Measurements from ENCODE around the gene CPPED1.

The CPPED1 gene

DNA sequence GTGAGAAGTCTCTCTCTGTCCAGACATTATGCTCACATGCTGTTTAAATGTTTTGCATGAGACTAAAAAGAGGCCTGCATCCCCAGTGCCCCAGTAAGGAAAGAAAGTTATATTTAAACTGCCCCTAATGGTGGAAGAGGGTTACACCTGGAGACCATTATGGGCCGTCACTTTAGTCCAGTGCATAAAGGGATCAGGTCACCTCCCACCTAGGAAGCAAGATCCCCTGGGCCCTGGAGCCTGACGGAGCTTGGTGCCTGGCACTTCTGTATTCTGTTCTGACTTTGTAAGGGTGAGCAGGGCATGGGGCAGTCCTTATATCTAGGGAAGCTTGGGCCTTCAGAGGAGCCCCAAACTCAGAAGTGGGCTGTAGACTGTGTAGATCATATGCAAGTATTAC lies 67.9 kb downstream of the CPPED1 start:
- DNase-seq (ENCODE audit: low read depth) = no peak

DNA sequence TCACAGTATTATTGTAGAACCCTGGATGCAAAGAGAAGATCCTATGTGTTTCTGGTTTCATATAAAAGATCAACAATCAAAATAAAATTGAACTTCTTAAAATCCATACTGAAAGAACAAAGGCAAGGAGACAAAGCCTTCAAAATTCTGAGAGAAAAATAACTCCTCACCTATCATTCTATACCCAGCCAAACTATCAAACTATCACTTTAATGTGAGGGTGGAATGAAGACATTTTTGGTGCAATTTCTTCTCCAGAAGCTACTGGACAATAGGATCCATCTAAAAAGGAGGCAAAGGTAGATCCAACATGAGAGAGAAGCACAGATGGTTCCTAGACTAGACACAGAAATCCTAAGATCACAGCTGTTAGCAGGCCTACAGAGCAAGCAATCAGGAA lies 71.1 kb downstream of the CPPED1 start:
- no peak for DNase-seq (ENCODE audit: low read depth)

DNA sequence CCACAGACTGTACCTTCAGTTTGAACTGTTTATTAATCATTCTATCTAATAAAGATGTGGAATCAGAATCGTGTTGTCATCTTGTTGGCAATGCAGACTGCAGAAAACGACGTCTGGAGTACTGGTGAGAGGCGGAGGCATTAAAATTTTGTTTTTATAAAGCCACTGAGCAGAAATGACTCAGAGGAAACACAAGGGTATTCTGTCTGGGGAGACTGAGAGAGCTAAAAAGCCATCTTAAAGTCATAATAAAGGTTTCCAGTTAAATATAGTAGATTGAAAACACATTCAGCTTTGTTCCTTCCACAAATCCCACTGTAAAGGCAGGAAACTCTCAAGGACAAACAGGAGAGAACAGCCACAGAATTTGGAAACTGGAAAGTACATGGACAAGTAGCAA lies 74.2 kb downstream of the CPPED1 start:
- no peak for DNase-seq (ENCODE audit: low read depth)

DNA sequence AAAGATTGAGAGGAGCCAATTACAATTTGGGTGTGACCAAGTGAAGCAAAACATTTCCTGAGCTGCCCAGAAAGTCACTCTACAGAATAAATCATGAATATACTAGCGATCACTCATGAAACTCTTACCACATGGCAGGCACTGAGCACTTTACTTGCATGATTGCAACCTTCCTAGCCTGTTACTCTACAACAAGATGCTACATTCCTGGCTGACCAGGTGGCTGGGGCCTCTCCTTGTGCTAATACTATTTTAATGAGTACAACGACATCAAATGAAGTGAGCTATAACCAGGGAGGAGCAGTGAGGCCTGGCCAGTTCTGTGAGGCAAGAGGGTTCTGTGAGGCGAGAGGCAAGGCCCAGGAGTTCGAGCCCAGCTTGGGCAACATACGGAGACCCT lies 75.2 kb downstream of the CPPED1 start:
- no peak for DNase-seq (ENCODE audit: low read depth)

DNA sequence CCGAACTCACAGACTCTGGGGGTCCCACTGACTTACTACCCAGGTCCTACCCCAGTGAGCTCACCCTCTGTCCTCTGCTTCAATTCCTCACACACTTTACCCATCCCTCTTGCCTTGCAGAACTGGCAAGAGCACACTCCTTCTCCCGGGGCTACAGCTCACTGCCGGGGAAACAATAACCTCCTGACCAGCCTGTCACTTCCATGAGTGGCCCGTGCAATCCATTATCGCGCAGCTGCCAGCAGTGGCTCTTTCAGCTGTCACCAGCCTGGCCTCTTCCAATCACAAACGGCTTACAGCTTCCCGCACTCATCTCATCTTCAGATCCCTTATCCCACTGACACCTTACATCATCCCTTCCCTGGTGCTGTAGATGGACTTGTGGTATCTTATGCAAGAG lies 79.5 kb downstream of the CPPED1 start:
- no peak for DNase-seq (ENCODE audit: low read depth)

DNA sequence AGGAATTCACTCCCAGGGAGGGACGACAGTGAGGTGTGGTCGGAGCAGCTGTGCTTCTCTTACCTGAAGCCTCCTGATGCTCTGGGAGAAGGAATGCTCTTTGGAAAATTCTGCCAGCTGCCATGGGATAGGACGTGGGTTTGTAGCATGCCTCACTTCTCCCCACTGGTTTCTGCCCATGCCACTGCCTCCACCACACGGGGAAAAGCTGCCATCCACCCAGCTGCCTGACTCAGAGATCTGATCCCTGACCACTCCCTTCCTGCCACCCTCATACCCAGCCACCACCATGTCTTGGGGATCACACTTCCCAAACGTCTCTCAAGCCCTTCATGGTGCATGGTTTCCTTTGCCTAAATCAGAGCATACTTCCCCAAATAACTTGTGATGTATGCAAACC lies 80.0 kb downstream of the CPPED1 start:
- no peak for DNase-seq (ENCODE audit: low read depth)

DNA sequence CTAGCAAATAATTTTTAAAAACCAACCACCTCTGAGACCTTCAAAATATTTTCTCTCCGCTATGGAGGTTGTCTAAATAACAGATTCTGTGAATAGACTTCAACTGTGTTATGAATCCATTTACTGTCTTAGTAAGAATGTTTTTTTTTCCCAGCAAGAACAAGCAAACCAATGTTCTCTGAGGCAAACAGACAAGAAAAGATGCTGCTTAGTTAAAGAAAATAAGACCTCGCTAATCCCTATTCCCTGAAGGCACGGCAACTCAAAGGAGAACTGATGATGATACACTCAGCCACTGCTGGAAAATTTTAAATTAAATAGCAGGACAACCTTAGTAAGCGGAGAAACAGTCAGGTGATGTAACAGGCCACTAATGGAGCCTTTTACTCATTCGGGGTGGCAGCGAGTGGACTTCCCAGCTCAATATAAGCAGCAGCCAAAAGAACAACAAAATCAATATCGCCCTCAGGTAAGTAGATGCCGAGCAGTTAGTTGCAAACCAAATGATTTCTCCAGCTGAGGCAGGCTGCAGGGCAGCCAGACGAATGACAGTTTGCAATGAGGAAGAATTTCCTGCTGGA lies 81.8 kb downstream of the CPPED1 start:
- DNase-seq (ENCODE audit: low read depth) = no peak

DNA sequence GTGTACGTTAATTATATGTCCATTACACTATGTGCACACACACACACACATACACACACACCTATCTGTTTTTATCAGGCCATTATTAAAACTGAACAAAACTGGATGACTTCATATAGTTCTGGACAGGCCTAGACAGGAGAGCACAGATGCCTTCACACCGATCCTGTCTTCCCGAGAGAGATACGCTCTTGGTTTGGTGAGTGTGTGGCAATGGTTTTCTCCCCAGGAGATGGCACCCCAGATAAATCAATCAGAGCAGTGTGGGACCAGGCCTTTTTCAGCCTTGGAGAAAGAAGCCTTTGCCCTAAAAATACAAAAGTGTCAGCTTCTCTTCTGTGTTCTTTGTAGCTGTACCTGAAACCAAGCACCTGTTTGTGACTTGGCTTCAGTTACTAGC lies 83.7 kb downstream of the CPPED1 start:
- DNase-seq (ENCODE audit: low read depth) = no peak

DNA sequence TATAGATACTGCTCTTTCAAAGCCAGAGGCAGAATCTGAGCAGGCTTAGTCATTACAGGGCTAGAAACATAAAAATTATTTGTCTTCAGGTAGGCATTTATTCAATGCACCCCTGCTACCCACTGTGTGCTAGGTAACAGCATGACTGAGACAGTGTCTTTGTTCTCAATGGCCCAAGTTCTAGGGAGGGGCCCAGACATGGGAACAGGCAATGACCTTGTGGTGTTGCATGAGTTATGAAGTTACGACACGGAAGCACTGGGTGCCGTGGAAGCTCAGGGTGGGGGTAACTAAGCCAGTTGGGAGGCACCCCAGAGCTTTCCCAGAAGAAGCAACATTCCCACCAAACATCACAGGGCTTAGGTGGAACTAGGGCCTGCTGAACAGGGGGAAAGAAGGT lies 87.0 kb downstream of the CPPED1 start:
- DNase-seq (ENCODE audit: low read depth) = no peak

DNA sequence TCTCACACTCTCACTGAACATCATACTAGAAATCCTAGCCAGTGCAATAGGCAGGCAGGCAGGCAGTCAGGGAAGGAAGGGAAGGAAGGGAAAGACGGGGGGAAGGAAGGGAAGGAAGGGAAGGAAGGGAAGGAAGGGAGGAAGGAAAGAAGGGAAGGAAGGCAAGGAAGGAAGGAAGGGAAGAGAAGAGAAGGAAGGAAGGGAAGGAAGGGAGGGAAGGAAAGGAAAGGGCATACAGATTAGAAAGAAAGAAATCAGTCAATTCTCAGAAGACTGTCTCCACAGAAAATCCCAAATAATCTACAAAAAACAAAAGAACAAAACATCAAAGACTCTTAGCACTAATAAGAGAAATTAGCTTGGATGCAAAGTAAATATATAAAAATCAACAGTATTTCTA lies 93.9 kb downstream of the CPPED1 start:
- DNase-seq (ENCODE audit: low read depth) = no peak

DNA sequence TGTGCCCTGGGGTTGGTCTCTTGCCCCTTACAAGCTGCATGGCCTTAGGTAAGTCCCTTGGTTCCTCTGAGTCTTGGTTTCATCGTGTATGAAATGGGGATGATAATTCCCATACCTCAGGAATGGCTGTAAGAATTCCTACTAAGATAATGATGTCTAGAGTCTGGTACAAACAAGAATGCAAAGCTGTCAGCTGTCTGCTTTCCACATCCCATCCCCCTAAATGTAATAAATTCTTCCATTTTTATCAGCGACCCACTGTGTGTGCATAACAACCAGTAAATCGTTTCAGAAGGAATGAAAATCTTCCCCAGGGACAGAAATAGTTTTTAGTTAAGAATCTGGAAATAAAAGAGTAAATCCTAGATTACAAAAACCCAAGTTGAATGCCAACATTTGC lies 95.4 kb downstream of the CPPED1 start:
- DNase-seq (ENCODE audit: low read depth) = no peak

DNA sequence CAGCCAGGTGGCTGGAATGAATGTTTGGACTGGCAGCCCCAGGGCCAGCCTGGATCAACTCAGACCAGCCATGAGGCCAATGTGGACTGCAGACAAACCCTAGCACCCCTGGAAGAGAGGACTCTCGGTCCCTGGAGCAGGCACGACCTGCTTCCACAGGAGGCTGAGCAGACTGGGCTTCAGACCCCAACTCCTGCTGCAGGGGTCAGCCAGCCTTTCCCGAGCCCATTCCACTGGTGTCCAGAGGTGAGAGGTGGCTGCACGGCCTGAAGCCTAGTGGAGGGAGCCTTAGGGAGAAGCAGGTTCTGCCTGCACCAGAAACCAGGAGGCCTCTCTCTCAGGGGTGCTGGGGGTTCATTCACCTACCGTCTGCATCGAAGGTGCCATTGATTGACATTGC lies 97.1 kb downstream of the CPPED1 start:
- no peak for DNase-seq (ENCODE audit: low read depth)

DNA sequence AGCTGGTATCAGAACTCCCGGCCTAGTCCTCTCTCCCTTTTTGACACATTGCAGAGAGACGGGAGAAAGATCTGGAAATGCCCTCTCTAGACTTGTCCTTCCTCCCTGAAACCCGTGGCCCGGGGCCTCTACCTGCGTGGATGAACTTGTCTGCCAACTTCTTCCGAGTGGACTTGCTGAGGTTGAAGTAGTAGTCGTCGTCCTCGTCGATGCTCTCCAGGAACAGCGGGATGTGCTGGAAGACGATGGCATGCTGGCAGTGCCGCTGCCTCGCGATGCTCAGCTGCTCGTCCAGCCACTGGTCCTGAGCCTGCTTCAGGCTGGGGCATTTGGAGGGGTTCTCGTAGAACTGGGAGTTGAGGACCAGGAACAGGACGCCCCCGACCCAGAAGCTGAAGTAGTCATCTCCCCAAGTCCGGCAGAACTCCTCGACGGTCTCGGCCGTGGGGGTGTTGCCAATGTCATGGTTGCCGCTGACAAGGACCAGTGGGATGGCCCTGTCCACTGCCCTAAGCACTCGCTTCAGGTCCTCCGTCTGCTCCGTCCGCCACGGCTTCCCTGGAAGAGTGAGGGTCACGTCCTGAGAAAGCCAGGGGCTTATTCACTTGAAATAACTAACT lies 99.1 kb downstream of the CPPED1 start:
- DNase-seq (ENCODE audit: low read depth) = no peak

DNA sequence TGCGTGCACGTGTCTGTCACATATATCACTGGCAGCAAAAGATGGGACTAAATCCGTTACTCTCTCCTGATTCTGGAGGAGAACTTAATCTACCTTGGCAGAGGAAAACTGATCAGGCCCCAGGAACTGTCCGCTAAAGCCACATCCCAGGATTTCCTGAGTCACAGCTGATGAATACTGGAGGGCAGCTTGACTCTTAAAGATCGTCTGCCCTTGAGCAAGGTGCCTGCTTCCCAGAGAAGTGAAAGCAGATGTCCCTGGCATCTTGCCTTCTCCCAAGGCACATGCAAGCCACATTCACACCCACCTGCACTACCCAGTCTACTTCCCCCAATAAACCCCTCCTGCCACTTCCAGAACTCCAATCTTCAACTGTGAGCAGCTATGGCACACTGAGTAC lies 99.8 kb downstream of the CPPED1 start:
- DNase-seq (ENCODE audit: low read depth) = no peak

DNA sequence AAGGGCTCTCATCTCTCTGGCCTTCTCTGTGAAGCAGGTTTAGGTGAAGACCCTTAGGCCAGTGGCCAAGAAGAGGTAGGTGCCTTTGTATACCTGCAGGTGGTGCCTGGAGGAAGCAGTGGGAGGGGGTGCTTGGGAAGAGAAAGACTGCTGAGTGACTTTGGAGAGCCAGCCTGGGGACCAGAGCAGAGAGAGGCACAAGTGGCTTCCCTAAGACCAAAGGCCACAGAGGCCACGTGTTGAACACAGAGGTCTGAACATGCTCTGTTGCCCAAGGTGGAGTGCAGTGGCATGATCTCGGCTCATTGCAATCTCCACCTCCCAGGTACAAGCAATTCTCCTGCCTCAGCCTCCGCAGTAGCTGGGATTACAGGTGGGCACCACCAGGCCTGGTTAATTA lies 103.5 kb downstream of the CPPED1 start:
- no peak for DNase-seq (ENCODE audit: low read depth)

DNA sequence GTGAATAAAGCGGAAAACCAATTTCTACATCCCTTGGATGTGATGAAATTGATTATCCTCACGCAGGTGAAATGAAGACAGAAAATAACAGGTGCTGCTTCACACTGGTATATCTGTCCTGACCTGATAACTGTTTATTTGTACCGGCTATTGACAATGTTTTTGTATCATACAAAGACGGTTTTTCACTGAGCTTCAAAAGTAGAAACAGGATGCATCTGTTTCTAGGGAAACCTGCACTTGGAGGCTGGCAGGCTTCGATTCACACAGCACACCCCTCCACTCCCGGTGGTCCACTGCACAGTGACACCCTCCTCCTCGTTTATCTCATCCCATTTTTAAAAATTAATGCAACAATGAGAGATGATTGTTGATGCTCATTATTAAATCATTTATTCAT lies 104.5 kb downstream of the CPPED1 start:
- DNase-seq (ENCODE audit: low read depth) = no peak

DNA sequence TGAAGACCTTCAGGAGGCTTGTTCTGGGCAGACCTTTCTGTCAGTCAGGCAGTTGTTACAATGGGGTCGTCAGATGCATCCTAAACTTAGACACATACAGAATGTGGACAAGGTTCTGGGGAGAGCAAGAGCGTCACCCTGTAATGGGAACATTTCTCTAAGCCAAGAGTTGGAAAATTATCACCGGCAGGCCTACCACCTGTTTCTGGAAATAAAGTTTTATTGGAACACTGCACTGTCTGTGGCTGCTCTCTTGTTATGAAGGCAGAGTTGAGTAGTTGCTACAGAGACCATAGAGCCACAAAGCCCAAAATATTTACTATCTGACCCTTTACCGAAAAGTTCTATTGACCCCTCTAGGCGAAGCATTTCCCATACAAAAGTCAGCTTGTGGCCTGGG lies 106.2 kb downstream of the CPPED1 start:
- DNase-seq (ENCODE audit: low read depth) = no peak

DNA sequence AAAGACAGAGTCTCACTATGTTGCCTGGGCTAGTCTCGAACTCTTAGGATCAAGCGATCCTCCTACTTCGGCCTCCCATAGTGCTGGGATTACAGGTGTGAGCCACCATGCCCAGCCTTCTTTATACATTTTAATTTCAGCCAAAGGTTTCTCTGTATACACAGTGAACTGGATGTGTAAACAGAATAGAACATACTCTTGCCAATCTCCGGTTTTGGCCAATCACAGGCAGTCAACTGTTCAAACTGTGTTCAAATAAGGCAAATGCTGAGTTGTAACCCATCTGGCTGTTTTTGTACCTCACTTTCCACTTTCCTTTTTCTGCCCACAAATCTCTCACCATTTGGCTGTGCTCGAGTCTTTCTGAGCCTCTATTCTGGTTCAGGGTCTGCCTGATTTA lies 108.2 kb downstream of the CPPED1 start:
- DNase-seq (ENCODE audit: low read depth) = no peak

DNA sequence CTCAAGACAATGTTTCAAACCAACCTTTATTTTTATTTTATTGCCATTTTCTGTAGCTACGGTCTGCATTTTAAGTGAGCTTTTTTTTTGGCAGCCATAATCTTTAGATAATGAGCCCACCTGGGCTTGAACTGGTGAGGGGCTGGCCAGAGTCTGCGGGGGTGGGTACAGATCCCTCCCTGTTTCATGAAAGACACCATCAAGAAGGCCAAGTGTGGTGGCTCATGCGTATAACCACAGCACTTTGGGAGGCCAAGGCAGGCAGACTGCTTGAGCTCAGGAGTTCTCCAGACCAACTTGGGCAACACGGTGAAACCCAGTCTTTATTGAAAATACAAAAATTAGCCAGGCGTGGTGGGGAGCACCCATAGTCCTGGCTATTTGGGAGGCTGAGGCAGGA lies 113.7 kb downstream of the CPPED1 start:
- no peak for DNase-seq (ENCODE audit: low read depth)

DNA sequence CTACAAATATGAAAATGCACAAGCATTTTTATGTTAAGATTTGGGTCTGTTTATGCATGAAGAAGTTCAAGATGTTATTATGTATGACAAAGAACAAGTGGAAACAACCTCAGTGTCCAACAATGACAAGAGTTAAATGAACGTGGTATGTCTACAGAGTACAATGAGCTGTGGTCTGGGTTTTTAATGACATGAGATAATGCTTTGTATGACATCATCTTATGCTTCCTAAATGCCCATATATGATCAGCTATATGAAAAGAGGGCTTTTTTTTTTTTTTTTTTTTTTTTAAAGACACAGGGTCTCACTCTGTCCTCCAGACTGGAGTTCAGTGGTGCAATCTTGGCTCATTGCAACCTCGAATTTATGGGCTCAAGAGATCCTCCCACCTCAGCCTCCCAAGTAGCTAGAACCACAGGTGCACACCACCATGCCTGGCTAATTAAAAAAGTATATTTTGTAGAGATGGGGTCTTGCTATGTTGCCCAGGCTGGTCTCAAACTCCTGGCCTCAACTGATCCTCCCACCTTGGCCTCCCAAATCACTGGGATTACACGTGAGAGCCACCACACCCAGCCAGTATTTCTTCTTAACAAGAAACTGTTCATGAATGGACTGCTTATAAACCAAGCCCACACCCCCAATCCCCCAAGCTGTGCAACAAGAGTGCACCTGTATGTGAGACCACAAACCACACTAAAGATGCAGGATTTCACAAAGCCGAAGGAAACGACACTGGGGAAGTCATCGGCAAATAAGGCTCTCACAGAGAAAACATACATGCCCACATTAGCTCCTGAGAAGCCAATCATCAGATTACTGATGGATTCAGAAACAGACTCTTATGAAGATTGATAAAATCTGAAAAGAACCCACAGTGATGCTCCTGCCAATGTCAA lies 114.5 kb downstream of the CPPED1 start:
- no peak for DNase-seq (ENCODE audit: low read depth)

DNA sequence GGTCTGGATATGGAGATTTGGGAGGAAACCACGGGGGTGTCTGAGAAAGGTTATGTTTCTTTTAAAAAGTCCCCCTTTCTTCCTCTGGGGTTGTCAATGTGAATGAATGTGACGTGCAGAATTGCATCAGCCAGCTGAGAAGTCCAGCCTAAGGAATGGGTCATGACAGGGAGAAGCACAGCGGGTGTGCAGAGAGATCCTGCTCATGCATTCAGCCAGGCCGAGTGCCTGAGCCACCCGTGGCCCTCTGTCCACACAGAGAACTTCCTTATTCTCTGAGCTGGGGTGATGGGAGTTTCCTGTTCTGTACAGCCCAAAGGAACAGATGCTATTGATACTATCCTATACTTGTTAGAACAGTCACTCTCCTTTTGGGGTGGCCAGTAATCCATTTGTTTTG lies 117.9 kb downstream of the CPPED1 start:
- DNase-seq (ENCODE audit: low read depth) = no peak

DNA sequence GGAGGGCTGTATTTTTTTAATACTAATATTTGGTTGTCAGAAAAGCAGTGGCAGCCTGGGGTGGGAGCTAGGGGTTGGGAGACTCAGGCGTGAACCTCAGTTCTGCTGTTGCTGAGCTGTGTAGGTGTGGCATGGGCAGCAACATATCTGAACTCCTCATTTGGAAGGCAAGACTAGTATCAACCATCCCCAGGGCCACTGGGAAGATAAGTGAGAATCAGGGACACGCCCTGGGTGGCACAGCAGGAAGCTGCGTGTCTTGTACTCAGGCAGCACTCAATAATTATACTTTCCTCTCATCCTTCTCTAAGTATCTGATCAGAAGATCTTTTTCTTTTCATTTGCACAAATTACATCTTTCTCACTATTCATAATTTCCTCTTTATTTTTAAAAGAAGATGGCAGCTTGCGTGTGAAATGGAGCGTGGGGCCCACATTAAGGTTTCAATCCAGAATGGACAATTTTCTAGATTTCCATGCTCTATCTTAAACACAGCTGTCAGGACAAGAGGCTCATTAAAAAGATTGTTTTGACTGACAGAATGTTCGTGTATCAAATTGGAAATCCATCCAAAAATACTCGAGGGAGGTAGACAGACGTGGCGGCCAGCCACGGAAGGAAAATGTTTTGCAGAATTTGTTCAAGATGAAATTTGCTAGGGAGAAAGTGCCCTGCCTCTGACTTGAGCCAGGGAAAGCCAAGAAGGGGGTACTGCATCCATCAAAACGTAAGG lies 121.1 kb downstream of the CPPED1 start:
- no peak for DNase-seq (ENCODE audit: low read depth)

DNA sequence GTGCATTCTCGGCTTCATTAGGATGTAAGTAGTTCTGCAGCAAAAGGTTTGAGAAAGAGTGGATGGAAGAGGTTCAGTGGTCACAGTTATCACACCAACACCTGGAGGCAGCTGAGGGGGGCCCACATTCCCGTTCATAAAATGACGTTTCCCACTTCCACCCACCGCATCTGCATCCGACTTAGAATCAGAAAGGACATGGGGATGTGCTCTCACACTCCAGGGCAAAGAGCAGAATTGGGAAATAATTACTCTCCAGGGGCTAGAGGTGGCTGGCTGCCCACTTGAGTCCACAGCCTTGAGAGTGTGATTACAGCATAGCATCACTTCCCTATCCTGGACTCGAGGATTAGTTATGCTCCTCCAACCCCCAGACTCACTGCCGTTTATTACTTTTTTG lies 122.0 kb downstream of the CPPED1 start:
- no peak for DNase-seq (ENCODE audit: low read depth)

Measured in stimulated activated CD8-positive, alpha-beta memory T cell treated with anti-CD3 and anti-CD28 coated beads, Interleukin-15, amount 100 ng/mL, for 1 hour (primary cell).